Activated effector memory CD4-positive, alpha-beta T cell treated with anti-CD3 and anti-CD28 coated beads, Interleukin-2, amount 50 U/mL, for 16 hours (primary cell): ENCODE data around the gene PAPPA.

ENCODE experiments used
- DNase-seq: peaks from one replicate; pipeline ENCODE4 v3.0.0-alpha.2; 2020

PAPPA gene

DNA sequence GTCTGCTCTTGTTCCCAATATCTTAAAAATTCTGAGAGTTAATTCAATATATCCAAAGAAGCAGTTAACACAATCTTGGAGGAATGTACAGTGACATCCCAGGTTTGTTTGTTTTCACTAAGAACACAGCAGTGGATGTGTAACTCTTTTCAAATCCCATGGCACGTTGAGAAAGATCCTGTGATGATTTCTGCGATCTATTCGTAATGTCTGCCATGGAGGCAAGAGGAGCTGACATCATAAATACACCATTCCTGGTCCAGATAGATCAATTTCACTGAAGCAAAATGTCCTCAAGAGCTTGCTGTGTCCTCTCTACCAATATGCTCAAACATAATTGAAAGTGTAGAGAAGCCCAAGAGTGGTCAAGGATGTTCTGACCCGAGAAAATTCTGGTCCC, 280.7 kb downstream of the PAPPA start:
- DNase-seq = no peak

GRCh38 chr9:116435706-116436105, 282.1 kb downstream of the PAPPA start:
- no peak for DNase-seq

DNA sequence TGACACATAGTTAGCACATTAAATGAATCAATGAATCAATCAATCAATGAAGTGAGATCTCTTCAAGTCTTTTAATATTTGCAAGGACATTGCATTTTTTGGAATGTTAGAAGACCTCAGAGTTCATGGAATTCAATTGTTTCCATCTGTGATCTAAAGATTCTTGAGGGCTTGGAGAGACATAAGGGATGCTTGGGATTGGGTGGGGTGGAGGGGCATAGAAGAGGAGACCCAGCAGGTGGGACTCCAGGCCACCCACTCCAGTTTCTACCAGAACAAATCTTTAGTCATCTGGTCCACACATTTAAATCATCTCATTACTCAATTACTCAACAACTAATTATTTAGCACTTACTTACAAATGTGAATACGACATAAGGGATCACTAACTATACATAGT, 282.5 kb downstream of the PAPPA start:
- no peak for DNase-seq

GRCh38 chr9:116437411-116438370, 284.1 kb downstream of the PAPPA start:
- no peak for DNase-seq

GRCh38 chr9:116442528-116442927, 288.9 kb downstream of the PAPPA start:
- no peak for DNase-seq

- DNase-seq = no peak
These were observed 294.3 kb downstream of the PAPPA start for GRCh38 chr9:116447934-116448333.

DNA sequence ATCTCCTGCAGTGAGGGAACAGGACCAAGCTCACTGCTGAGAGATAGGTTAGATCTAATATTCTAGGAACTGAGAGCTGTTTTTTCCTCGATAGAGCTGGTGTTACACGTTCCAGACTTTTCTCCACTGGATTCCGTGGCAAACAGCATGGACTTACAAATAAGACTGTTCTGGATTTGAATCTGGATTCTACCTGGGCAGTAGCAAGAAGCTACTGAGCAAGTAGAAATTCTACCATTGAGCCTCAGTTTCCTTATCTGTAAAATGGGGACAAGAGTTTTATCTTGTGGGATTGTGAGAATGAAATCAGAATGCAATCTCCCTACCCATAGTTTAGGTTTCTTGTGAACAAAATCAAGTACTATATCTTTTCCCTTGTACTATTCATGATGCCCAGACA, 294.8 kb downstream of the PAPPA start:
- DNase-seq = no peak

DNA sequence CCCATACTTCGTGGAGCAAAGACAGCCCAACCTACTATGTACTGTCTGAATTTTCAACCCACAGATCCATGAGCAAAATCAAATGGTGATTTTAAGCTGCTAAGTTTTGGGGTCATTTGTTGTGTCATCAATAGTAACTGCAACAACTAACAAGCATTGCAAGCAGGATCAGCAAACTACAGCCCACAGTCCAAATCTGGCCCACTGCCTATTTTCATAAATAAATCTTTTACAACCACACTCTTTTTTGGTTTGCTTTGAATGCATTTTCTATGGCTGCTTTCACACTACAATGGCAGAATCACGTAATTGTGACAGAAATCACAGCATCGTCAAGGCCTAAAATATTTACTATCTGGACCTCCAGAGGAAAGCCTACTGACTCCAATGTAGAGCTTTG, 296.4 kb downstream of the PAPPA start:
- no peak for DNase-seq

DNA sequence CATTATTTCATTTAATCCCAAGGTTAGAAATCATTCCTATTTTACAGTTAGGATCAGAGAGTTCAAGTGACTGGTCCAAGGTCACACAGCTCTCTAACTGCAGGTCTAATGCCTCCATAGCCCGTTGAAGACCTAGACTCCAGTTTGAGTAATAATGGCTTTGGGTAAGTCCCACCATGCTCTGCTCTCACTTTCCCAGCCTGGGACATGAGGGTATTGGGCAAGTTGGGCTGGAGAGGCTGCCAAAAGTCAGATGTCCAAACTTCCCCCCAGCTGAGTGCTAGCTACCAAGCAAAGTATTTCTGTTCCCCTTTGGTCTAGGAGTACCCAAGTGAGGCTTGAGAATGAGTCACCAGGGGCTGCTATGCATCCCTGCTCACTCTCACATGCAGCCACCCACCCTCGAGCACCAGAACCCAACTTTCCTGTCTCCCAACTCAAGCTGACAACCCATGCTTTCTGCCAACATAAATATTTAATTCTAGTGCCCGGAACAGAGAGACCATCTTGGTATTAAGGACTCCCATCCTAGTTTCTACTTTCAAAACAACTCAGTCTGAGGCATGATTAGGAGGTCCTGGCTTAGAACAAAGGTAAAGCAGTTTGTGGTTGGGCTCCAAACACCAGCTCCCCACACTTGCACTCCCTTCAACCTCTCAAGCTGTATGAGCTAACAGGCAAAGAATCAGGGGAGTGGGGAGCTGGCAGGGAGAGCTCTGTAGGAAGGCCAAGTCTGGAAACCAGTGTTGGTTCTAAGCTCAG, 297.0 kb downstream of the PAPPA start:
- DNase-seq = no peak

DNA sequence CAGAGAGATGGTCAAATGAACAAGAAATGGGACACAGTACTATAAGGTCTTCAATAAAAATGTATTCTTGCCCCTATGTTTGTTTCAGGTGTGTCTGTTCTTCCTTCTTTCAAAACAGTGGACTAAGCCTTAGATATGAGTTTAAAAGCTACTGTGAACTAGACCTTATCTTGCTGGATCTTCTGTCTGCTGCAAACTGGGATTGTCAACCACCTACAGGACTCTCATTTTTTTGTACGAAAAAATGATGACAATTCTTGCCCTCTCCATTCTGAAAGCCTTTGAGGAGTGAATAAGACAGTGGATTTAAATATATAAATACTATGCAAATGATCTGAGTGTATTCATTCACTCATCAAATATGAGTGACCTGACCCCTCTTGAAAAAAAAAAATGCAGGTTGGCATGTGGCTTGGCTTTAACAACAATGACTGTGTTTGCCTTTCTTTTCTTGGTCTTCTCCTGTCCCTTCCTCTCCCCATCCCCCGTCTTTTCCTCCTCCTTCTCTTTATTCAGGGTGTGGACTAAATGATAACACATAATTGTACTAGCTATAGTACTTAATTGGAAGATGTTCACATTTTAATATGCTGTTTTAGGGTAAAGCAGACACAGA, 298.0 kb downstream of the PAPPA start:
- no peak for DNase-seq
